Heart left ventricle (tissue), 16 donors: Measurements from ENCODE around the gene C2orf81. TPM values are rescaled to one million over a fixed set of nuclear protein-coding genes. Genes with fewer than 3 reads are reported as not detected.

ENCODE experiments used
- ATAC-seq, 4 donors: fragments of 200-7000 bp; cut with Tn5 transposase; one replicate each; pipeline ENCODE4 v1.9.1; 2020 to 2022; ENCODE audit warnings: moderate library complexity in 4 of 4, mild to moderate bottlenecking in 3 of 4, moderate number of reproducible peaks in 1 of 4
- DNase-seq, 5 donors: peaks; one replicate each; pipeline ENCODE4 v3.0.0-alpha.2; 2020
- H3K27ac ChIP-seq, 12 donors: fragments of 200-600 bp; sonication (generic) in 4 of 12; one replicate each; pipeline versions ENCODE4 v1.5.0 to v1.8.0; 2016 to 2022; ENCODE audit warnings: mild to moderate bottlenecking in 2 of 12
- H3K27me3 ChIP-seq, 9 donors: fragments of 200-600 bp; sonication (generic) in 2 of 9; one replicate each; pipeline versions ENCODE4 v1.5.1 to v1.8.0; 2016 to 2022; ENCODE audit warnings: mild to moderate bottlenecking in 3 of 9
- H3K36me3 ChIP-seq, 9 donors: fragments of 200-600 bp; sonication (generic) in 2 of 9; one replicate each; pipeline versions ENCODE4 v1.5.0 to v1.8.0; 2018 to 2022; ENCODE audit warnings: mild to moderate bottlenecking in 2 of 9
- H3K4me1 ChIP-seq, 12 donors: fragments of 200-600 bp; sonication (generic) in 4 of 12; one replicate each; pipeline versions ENCODE4 v1.5.0 to v1.8.0; 2016 to 2022; ENCODE audit warnings: mild to moderate bottlenecking in 3 of 12
- H3K4me3 ChIP-seq, 12 donors: fragments of 200-600 bp; sonication (generic) in 4 of 12; one replicate each; pipeline versions ENCODE4 v1.5.0 to v1.8.0; 2017 to 2022; ENCODE audit warnings: mild to moderate bottlenecking in 9 of 12, moderate library complexity in 4 of 12
- H3K9me3 ChIP-seq, 12 donors: fragments of 200-600 bp; sonication (generic) in 4 of 12; one replicate each; pipeline versions ENCODE4 v1.5.0 to v1.8.0; 2016 to 2022; ENCODE audit warnings: mild to moderate bottlenecking in 1 of 12
- POLR2A ChIP-seq, 2 donors: fragments of 450-650 bp; IDR thresholded peaks; one replicate each; pipeline ENCODE4 v1.6.1; 2017; ENCODE audit warnings: antibody characterized with exemption in 2 of 2, mild to moderate bottlenecking in 2 of 2, moderate library complexity in 2 of 2
- WGBS, 4 donors: extraction: QIAGEN DNeasy Blood & Tissue Kit in 2 of 4; methylation state at CpG; one replicate each; pipeline versions ENCODE4 v1.1.5 to v1.1.7; 2013 to 2018; 5-methylcytosine and 5-hydroxymethylcytosine counted together
- intact Hi-C, 10 donors: fragments of 100-400 bp; cut with DNase I; formaldehyde crosslinking; loops; one replicate each; pipeline versions ENCODE4 v1.11.1 to v1.14.2; 2022
- polyA plus RNA-seq, 2 donors: library from polyadenylated mRNA; stranded (reverse); fragments of 200-250 nt; gene quantifications; one replicate each; pipeline ENCODE4 v1.2.3, GENCODE V29; 2013
- total RNA-seq, 9 donors: library from RNA; depleted of rRNA in 2 of 9; stranded (reverse); fragments of >200 nt in 2 of 9; fragmentation: NEBNext Ultra II Directional in 3 of 9; extraction: Animal tissue kit (Norgen Biotek cat#: 25700) in 3 of 9; gene quantifications; one replicate each; pipeline versions ENCODE4 v1.1.0 to v1.2.4, GENCODE V29; 2016 to 2023
- TF ChIP-seq, protein P1 (sequence below), 12 donors: fragments of 200-600 bp; sonication (generic) in 4 of 12; IDR thresholded peaks; one replicate each; pipeline versions ENCODE4 v1.5.0 to v1.8.0; 2018 to 2022; ENCODE audit warnings: antibody characterized with exemption in 12 of 12, mild to moderate bottlenecking in 5 of 12
- donor health status: ischemic (EF 13 %, LVEDD 7.1; RV severe dilation, severe dysfunction).
- donor health status: healthy with polysubstance abuse.
- donor health status: DM: no; HTN: yes; CAD: no.
- donor health status: DM: no; HTN: no; CAD: no.
- donor health status: ischemic (EF 25% LVEDD 6.9; RV normal size, moderate dysfunction).
- donor health status: ischemic (EF 25% LVEDD 5.7; RV mildly dilated, moderate dysfunction).
- donor health status: healthy.
- donor health status: DM: yes; HTN: yes; CAD: no.
- donor health status: ischemic (EF 35%, LVEDD 5.7; RV mildly dilated, moderate dysfunction).
- donor health status: nonischemic (EF 11% LVEDD 7.7; RV severe dilation, severe dysfunction).
- donor health status: DM: yes; HTN: yes; CAD: no.
- donor health status: PGD.
- donor health status: ischemic (EF 29% LVEDD 5.4; RV normal size, mild dysfunction).
- donor health status: nonischemic (EF 23%, LVEDD 6.1; RV moderate dilation, normal function).

Gene C2orf81
- total and polyA plus RNA-seq, 11 donors: 0.48 to 2.3 (median 0.86) TPM

DNA sequence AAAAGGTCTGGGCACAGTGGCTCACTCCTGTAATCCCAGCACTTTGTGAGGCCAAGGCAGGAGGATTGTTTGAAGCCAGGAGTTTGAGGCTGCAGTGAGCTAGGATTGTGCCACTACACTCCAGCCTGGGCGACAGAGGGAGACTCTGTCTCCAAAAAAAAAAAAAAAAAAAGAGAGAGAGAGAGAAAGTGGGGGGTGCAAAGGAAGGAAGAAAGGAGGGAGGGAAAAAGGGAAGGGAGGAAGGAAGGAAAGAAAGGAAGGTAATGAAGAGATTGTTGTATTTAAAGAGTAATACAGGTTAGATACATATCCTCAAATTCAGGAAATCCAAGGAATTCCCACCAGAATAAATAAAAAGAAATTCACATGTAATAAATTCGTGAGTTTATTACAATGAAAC, 19.5 kb downstream of the C2orf81 start:
- H3K4me3 ChIP-seq: no peak overlapping the region
- no peaks in the 10 kb centered on the region for H3K4me1 ChIP-seq
- intact Hi-C loops: loop anchor here in 1 of 10 donors (5.0 kb wide), 1 partner anchor 70 kb away; no protein-coding TSS in a partner anchor
- no peak overlapping the region for H3K27ac ChIP-seq
- no peaks in the 10 kb centered on the region for H3K27me3 ChIP-seq
- no peak for DNase-seq
- WGBS, 4 donors: 75 to 90% (median 82%) methylated on average over 2 of the region's 2 CpGs
- ATAC-seq: no peak
- no peaks in the 10 kb centered on the region for H3K36me3 ChIP-seq
- no peak for TF ChIP-seq POLR2A (IDR thresholded peaks at IDR 0.05)
- TF ChIP-seq, protein P1, sequence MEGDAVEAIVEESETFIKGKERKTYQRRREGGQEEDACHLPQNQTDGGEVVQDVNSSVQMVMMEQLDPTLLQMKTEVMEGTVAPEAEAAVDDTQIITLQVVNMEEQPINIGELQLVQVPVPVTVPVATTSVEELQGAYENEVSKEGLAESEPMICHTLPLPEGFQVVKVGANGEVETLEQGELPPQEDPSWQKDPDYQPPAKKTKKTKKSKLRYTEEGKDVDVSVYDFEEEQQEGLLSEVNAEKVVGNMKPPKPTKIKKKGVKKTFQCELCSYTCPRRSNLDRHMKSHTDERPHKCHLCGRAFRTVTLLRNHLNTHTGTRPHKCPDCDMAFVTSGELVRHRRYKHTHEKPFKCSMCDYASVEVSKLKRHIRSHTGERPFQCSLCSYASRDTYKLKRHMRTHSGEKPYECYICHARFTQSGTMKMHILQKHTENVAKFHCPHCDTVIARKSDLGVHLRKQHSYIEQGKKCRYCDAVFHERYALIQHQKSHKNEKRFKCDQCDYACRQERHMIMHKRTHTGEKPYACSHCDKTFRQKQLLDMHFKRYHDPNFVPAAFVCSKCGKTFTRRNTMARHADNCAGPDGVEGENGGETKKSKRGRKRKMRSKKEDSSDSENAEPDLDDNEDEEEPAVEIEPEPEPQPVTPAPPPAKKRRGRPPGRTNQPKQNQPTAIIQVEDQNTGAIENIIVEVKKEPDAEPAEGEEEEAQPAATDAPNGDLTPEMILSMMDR (IDR thresholded peaks at IDR 0.05): no peak
- no peaks in the 10 kb centered on the region for H3K9me3 ChIP-seq

DNA sequence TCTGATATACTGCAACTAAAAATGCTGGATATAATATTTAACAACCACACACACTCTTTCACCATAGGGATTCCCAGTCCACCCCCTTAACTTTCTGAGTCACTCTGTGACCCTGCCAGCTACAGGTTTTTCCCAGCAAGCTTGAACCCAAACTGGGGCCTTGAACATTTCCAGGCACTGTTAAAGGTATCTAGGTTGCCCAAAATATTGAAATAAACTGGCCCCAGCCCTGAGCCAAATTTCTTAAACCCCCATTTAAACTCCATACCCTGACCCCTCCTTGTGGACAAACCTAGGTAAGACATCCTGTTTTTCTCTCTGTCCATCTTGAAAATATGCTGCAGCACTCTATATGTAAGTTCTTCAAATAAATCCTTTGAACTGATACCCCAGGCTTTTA, 21.6 kb downstream of the C2orf81 start:
- intact Hi-C loops: loop anchor here in 5 of 10 donors (5.0 to 10.0 kb wide), 3 partner anchors 67 to 135 kb away; no protein-coding TSS in a partner anchor
- H3K36me3 ChIP-seq: no peaks in the 10 kb centered on the region
- no peaks in the 10 kb centered on the region for H3K4me1 ChIP-seq
- no peak for TF ChIP-seq POLR2A (IDR thresholded peaks at IDR 0.05)
- TF ChIP-seq, protein P1 (IDR thresholded peaks at IDR 0.05): peak in 10 of 12 donors; percentile 28 to 58 (median 47)
- ATAC-seq: peak in 1 of 4 donors; percentile 28
- no peak for DNase-seq
- H3K9me3 ChIP-seq: no peaks in the 10 kb centered on the region
- no peaks in the 10 kb centered on the region for H3K27me3 ChIP-seq
- no peak overlapping the region for H3K27ac ChIP-seq
- no peak overlapping the region for H3K4me3 ChIP-seq

DNA sequence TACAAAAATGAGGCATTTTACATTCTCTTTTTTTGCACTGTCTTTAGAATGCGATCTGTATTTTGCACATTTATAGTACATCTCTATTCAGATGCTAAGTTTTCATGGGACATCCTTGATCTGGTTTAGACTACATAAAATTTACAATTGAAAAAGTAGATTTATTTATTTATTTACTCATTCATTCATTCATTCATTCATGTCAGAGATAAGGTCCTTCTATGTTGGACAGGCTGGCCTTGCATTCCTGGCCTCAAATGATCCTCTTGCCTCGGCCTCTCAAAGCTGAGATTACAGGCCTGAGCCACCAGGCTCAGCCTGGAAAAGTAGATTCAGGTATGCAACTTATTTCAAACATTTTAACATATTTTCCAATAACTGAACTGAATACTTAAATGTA, 25.3 kb downstream of the C2orf81 start:
- TF ChIP-seq POLR2A (IDR thresholded peaks at IDR 0.05): no peak
- TF ChIP-seq, protein P1 (IDR thresholded peaks at IDR 0.05): no peak
- WGBS, 4 donors: 97 to 98% (median 97%) methylated on average over 2 of the region's 2 CpGs
- DNase-seq (no peak), ATAC-seq (no peak)
- Histone ChIP-seq H3K9me3 (no peaks in the 10 kb centered on the region), H3K36me3 (no peaks in the 10 kb centered on the region), H3K4me1 (peaks cover 0 to 5% (median 0%) of the 10 kb centered on the region in 12 donors), H3K27ac (no peak overlapping the region), H3K27me3 (no peaks in the 10 kb centered on the region), H3K4me3 (no peak overlapping the region)
- intact Hi-C loops: loop anchor here in 4 of 10 donors (5.0 to 10.0 kb wide), 3 partner anchors 64 to 131 kb away; no protein-coding TSS in a partner anchor

DNA sequence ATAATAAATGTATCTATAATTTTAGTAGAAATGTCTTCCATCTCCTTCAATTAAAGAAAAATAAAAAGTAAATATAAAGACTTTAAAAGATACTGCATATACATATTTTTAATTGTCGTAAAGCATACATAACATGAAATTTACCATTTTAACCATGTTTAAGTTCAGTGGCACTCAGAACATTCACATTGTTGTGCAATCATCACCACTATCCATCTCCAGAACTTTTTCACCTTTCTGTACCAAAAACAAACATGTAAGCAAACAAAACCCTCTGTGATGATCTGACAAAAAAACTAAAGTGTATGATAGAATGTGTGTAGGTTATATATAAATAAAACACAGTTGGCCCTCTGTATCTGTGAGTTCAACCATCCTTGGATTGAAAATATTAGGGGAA, 27.9 kb downstream of the C2orf81 start:
- ATAC-seq: no peak
- Histone ChIP-seq H3K36me3 (no peaks in the 10 kb centered on the region), H3K27me3 (no peaks in the 10 kb centered on the region), H3K4me3 (no peak overlapping the region), H3K9me3 (no peaks in the 10 kb centered on the region), H3K4me1 (peaks cover 0 to 31% (median 24%) of the 10 kb centered on the region in 12 donors), H3K27ac (no peak overlapping the region)
- TF ChIP-seq POLR2A (IDR thresholded peaks at IDR 0.05): no peak
- TF ChIP-seq, protein P1 (IDR thresholded peaks at IDR 0.05): no peak
- no peak for DNase-seq
- WGBS, 4 donors: 87 to 95% (median 91%) methylated on average over 1 of the region's 1 CpG
- intact Hi-C loops: loop anchor here in 5 of 10 donors (5.0 to 10.0 kb wide), 4 partner anchors 61 to 141 kb away; no protein-coding TSS in a partner anchor
